Liver (tissue), 9 donors: Measurements from ENCODE around the gene RBM10. TPM values are rescaled to one million over a fixed set of nuclear protein-coding genes. Genes with fewer than 3 reads are reported as not detected.
A peak's percentile ranks its signal among the peaks of the same experiment; 100 is the strongest.

Source experiments
- DNase-seq: peaks from one replicate; pipeline ENCODE4 v3.0.0-alpha.2; 2017; ENCODE audit warnings: low spot score
- H3K27ac ChIP-seq, 2 donors: one replicate each; pipeline ENCODE4 v1.7.0; 2013; ENCODE audit warnings: inconsistent platforms in 2 of 2, low read length in 2 of 2, control low read depth in 1 of 2, low read depth in 1 of 2, mild to moderate bottlenecking in 1 of 2
- H3K27me3 ChIP-seq, 4 donors: one replicate each; pipeline versions ENCODE4 v1.6.1 to v1.7.0; 2013; ENCODE audit warnings: low read length in 3 of 4, inconsistent platforms in 1 of 4, mild to moderate bottlenecking in 1 of 4, moderate library complexity in 1 of 4; ENCODE audit not compliant: control insufficient read depth in 4 of 4, insufficient read depth in 4 of 4
- H3K36me3 ChIP-seq, 4 donors: one replicate each; pipeline versions ENCODE4 v1.6.1 to v1.7.0; 2013; ENCODE audit warnings: low read length in 3 of 4, mild to moderate bottlenecking in 3 of 4, low read depth in 1 of 4, moderate library complexity in 1 of 4; ENCODE audit not compliant: control insufficient read depth in 4 of 4, insufficient read depth in 3 of 4
- H3K4me1 ChIP-seq, 4 donors: one replicate each; pipeline versions ENCODE4 v1.6.1 to v1.7.0; 2013; ENCODE audit warnings: low read length in 3 of 4, mild to moderate bottlenecking in 3 of 4, moderate library complexity in 1 of 4; ENCODE audit not compliant: control insufficient read depth in 4 of 4, insufficient read depth in 4 of 4
- H3K4me3 ChIP-seq, 3 donors: one replicate each; pipeline versions ENCODE4 v1.6.1 to v1.7.0; 2013; ENCODE audit warnings: low read length in 3 of 3, control low read depth in 1 of 3, low read depth in 1 of 3, mild to moderate bottlenecking in 1 of 3
- H3K9ac ChIP-seq, 2 donors: one replicate each; pipeline ENCODE4 v1.7.0; 2013; ENCODE audit warnings: low read length in 2 of 2, mild to moderate bottlenecking in 2 of 2, moderate library complexity in 2 of 2, control low read depth in 1 of 2, low read depth in 1 of 2
- H3K9me3 ChIP-seq, 4 donors: one replicate each; pipeline versions ENCODE4 v1.6.1 to v1.7.0; 2013; ENCODE audit warnings: low read length in 3 of 4; ENCODE audit not compliant: control insufficient read depth in 4 of 4
- CTCF ChIP-seq: fragments of 150-350 bp; IDR thresholded peaks from 2 replicates; pipeline ENCODE4 v1.5.1; 2017; ENCODE audit warnings: improper control_type of control experiment, low read depth, low read length; ENCODE audit not compliant: missing input control
- EGR1 ChIP-seq, 2 donors: IDR thresholded peaks; 2 replicates each; pipeline ENCODE4 v1.6.1; 2016 to 2018; ENCODE audit warnings: antibody characterized with exemption in 2 of 2, low read depth in 2 of 2
- FOXA1 ChIP-seq: IDR thresholded peaks from 2 replicates; pipeline ENCODE4 v1.6.1; 2016; ENCODE audit warnings: antibody characterized with exemption
- FOXA2 ChIP-seq: IDR thresholded peaks from 2 replicates; pipeline ENCODE4 v1.6.1; 2016; ENCODE audit warnings: antibody characterized with exemption
- GABPA ChIP-seq, 2 donors: IDR thresholded peaks in 1 of 2; conservative IDR thresholded peaks in 1 of 2; 2 replicates each; pipeline ENCODE4 v1.6.1; 2016; ENCODE audit warnings: antibody characterized with exemption in 2 of 2, mild to moderate bottlenecking in 1 of 2, moderate library complexity in 1 of 2
- HNF4A ChIP-seq, 2 donors: conservative IDR thresholded peaks; 2 replicates each; pipeline ENCODE4 v1.6.1; 2016; ENCODE audit warnings: antibody characterized with exemption in 2 of 2, mild to moderate bottlenecking in 2 of 2
- HNF4G ChIP-seq: IDR thresholded peaks from 2 replicates; pipeline ENCODE4 v1.6.1; 2016; ENCODE audit warnings: antibody characterized with exemption
- JUND ChIP-seq, 2 donors: IDR thresholded peaks; 2 replicates each; pipeline ENCODE4 v1.6.1; 2016; ENCODE audit warnings: antibody characterized with exemption in 2 of 2
- MAX ChIP-seq: IDR thresholded peaks from 2 replicates; pipeline ENCODE4 v1.6.1; 2016; ENCODE audit warnings: antibody characterized with exemption
- NR2F2 ChIP-seq: IDR thresholded peaks from 2 replicates; pipeline ENCODE4 v1.6.1; 2016; ENCODE audit warnings: antibody characterized with exemption
- RAD21 ChIP-seq, 2 donors: IDR thresholded peaks; 2 replicates each; pipeline ENCODE4 v1.6.1; 2016; ENCODE audit warnings: antibody characterized with exemption in 2 of 2, mild to moderate bottlenecking in 2 of 2
- RXRA ChIP-seq, 2 donors: IDR thresholded peaks; 2 replicates each; pipeline ENCODE4 v1.6.1; 2017 to 2018; ENCODE audit warnings: antibody characterized with exemption in 2 of 2, mild to moderate bottlenecking in 1 of 2
- SP1 ChIP-seq: IDR thresholded peaks from 2 replicates; pipeline ENCODE4 v1.6.1; 2018; ENCODE audit warnings: antibody characterized with exemption, mild to moderate bottlenecking
- TAF1 ChIP-seq: conservative IDR thresholded peaks from 2 replicates; pipeline ENCODE4 v1.6.1; 2016; ENCODE audit warnings: antibody characterized with exemption, mild to moderate bottlenecking
- YY1 ChIP-seq: IDR thresholded peaks from 2 replicates; pipeline ENCODE4 v1.6.1; 2016; ENCODE audit warnings: antibody characterized with exemption, mild to moderate bottlenecking
- ZBTB33 ChIP-seq: IDR thresholded peaks from 2 replicates; pipeline ENCODE4 v1.6.1; 2016; ENCODE audit warnings: antibody characterized with exemption
- WGBS: extraction: QIAGEN DNeasy Blood & Tissue Kit; methylation state at CpG from one replicate; pipeline ENCODE4 v1.1.7; 2013; 5-methylcytosine and 5-hydroxymethylcytosine counted together
- polyA plus RNA-seq, 2 donors: library from polyadenylated mRNA; stranded (reverse) in 1 of 2; unstranded in 1 of 2; fragments of 200-250 nt in 1 of 2; fragments of >200 nt in 1 of 2; fragmentation: Nextera tagmentation in 1 of 2; extraction: Ambion mirVana in 1 of 2; gene quantifications; one replicate each; pipeline versions ENCODE4 v1.2.1 to v1.2.3, GENCODE V29; 2013 to 2015
- total RNA-seq, 2 donors: library from RNA; depleted of rRNA; stranded (reverse); fragments of >200 nt; gene quantifications; one replicate each; pipeline ENCODE4 v1.2.3, GENCODE V29; 2014
- donor health status: healthy.
- donor health status: healthy.
- donor health status: healthy.
- donor health status: healthy.
- donor health status: healthy.

Gene RBM10
- total and polyA plus RNA-seq, 4 donors = 8.2 to 26.6 (median 17.5) TPM

GRCh38 chrX:47198687-47199080, 53.7 kb downstream of the RBM10 start:
- peaks cover 9 to 55% (median 38%) of the 10 kb centered on the region in 4 donors for H3K36me3 ChIP-seq
- peaks cover 8 to 34% (median 25%) of the 10 kb centered on the region in 4 donors for H3K4me1 ChIP-seq
- 78% methylated on average over 15 of the region's 15 CpGs for WGBS
- no peaks in the 10 kb centered on the region for H3K27me3 ChIP-seq
- peak; percentile 29 for TF ChIP-seq NR2F2
- no peak for TF ChIP-seq HNF4A (conservative IDR thresholded peaks at IDR 0.05)
- no peak for DNase-seq
- no peaks in the 10 kb centered on the region for H3K9me3 ChIP-seq
- H3K4me3 ChIP-seq = no peak overlapping the region
- no peak overlapping the region for H3K9ac ChIP-seq
- no peak overlapping the region for H3K27ac ChIP-seq

- Histone ChIP-seq H3K9me3 (no peaks in the 10 kb centered on the region), H3K27ac (no peak overlapping the region), H3K27me3 (no peaks in the 10 kb centered on the region), H3K36me3 (peaks cover 9 to 59% (median 40%) of the 10 kb centered on the region in 4 donors), H3K4me1 (peaks cover 8 to 32% (median 22%) of the 10 kb centered on the region in 4 donors), H3K9ac (no peak overlapping the region), H3K4me3 (no peak overlapping the region)
- TF ChIP-seq NR2F2 (no peak), GABPA (IDR thresholded peaks at IDR 0.05 in 1 of 2, conservative IDR thresholded peaks at IDR 0.05 in 1 of 2) (no peak), ZBTB33 (no peak), TAF1 (no peak), RAD21 (IDR thresholded peaks at IDR 0.05) (no peak), YY1 (no peak), FOXA1 (no peak), SP1 (no peak), EGR1 (IDR thresholded peaks at IDR 0.05; ENCODE audit: low read depth in 2 of 2) (no peak), MAX (no peak), HNF4A (conservative IDR thresholded peaks at IDR 0.05) (no peak), CTCF (no peak), FOXA2 (no peak), HNF4G (no peak), JUND (IDR thresholded peaks at IDR 0.05) (no peak), RXRA (IDR thresholded peaks at IDR 0.05) (no peak)
- 94% methylated on average over 10 of the region's 10 CpGs for WGBS
- no peak for DNase-seq
Observed at GRCh38 chrX:47199286-47199685, 54.3 kb downstream of the RBM10 start.
